8988T (cell line): Measurements from ENCODE around the gene DOK6.

ENCODE experiments used
- DNase-seq: peaks from one replicate; pipeline ENCODE4 v3.0.0; 2011

Gene DOK6

GRCh38 chr18:69882965-69883668, 482.4 kb downstream of the DOK6 start:
- DNase-seq, result no peak

- DNase-seq, result no peak
Measured at GRCh38 chr18:69883781-69884180, 483.1 kb downstream of the DOK6 start.

- no peak for DNase-seq
Measured at GRCh38 chr18:69885355-69885754, 484.7 kb downstream of the DOK6 start.

- no peak for DNase-seq
Measured at GRCh38 chr18:69885841-69886531, 485.3 kb downstream of the DOK6 start.

GRCh38 chr18:69887256-69887655, 486.6 kb downstream of the DOK6 start:
- DNase-seq, result no peak

- DNase-seq, result no peak
Measured at GRCh38 chr18:69889009-69889408, 488.3 kb downstream of the DOK6 start.

- no peak for DNase-seq
Measured at GRCh38 chr18:69890558-69890957, 489.9 kb downstream of the DOK6 start.

GRCh38 chr18:69894467-69894866, 493.8 kb downstream of the DOK6 start:
- no peak for DNase-seq

GRCh38 chr18:69895066-69896047, 494.7 kb downstream of the DOK6 start:
- DNase-seq, result no peak

GRCh38 chr18:69897397-69898108, 496.9 kb downstream of the DOK6 start:
- DNase-seq, result no peak

- DNase-seq, result no peak
Measured at GRCh38 chr18:69898241-69898861, 497.7 kb downstream of the DOK6 start.
